ENCODE data around the gene SCAF8.

Gene SCAF8

DNA sequence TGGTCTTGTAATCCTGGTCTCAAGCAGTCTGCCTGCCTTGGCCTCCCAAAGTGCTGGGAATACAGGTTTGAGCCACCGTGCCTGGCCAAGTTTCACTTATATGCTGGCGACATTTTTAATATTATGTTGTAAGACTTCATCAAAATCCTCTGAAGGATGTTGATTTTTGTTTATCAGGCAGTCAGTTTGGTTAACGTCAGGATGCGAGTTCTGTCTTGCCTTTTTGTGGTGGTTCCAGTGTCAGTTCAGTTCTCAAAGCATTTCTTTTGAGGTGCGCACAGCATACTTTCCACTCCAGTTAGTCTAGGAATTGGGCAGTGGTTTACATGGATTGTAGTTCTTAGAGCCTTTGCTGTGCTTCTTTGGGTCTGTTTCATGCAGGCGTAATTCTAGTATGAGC, 24.9 kb downstream of the SCAF8 start:
- H3K14ac ChIP-seq (ENCODE audit: low read length) = no peak overlapping the region
- H2AFZ ChIP-seq (ENCODE audit: insufficient read depth, low read length, poor library complexity) = no peak overlapping the region
- peak overlapping the region; percentile 35 for H3K4ac ChIP-seq (ENCODE audit: low read depth, low read length)
- H3K36me3 ChIP-seq (ENCODE audit: control insufficient read depth in 1 of 2, insufficient read depth in 2 of 2, low read length in 2 of 2) = no peaks in the 10 kb centered on the region
- H3K18ac ChIP-seq (ENCODE audit: low read length) = no peak overlapping the region
- H3K9ac ChIP-seq (ENCODE audit: low read length) = no peak overlapping the region
- no peak overlapping the region for H3K4me2 ChIP-seq (ENCODE audit: low read length)
- H3K4me1 ChIP-seq (ENCODE audit: control insufficient read depth in 1 of 2, insufficient read depth in 2 of 2, low read length in 2 of 2) = peaks cover 2 to 4% of the 10 kb centered on the region in 2 experiments
- H4K91ac ChIP-seq (ENCODE audit: low read depth, low read length) = no peak overlapping the region
- DNase-seq = no peak
- H4K12ac ChIP-seq (ENCODE audit: low read depth, low read length) = no peak overlapping the region
- no peak overlapping the region for H2AK5ac ChIP-seq (ENCODE audit: low read length)
- H3K79me1 ChIP-seq (ENCODE audit: low read length) = no peaks in the 10 kb centered on the region
- no peak overlapping the region for H3K27ac ChIP-seq (ENCODE audit: low read depth, low read length)
- H2BK12ac ChIP-seq (ENCODE audit: low read length) = no peak overlapping the region
- no peak overlapping the region for H2BK120ac ChIP-seq (ENCODE audit: insufficient read depth, low read length, poor library complexity)
- H2BK5ac ChIP-seq (ENCODE audit: low read depth, low read length, poor library complexity) = no peak overlapping the region
- WGBS (ENCODE audit: extremely low coverage, insufficient coverage, insufficient read length) = no CpG with 5 or more reads among the region's 6 CpGs
- H3K27me3 ChIP-seq (ENCODE audit: insufficient read depth, low read length) = no peaks in the 10 kb centered on the region
- no peak overlapping the region for H4K8ac ChIP-seq (ENCODE audit: low read depth, low read length)
- H3K9me3 ChIP-seq (ENCODE audit: insufficient read depth, low read depth, low read length) = no peaks in the 10 kb centered on the region
- no peak overlapping the region for H3K23ac ChIP-seq (ENCODE audit: low read length)
- peaks cover 20% of the 10 kb centered on the region for H3K79me2 ChIP-seq (ENCODE audit: control insufficient read depth, insufficient read depth, low read length, poor library complexity)
- H3K4me3 ChIP-seq (ENCODE audit: low read depth, low read length) = no peak overlapping the region

DNA sequence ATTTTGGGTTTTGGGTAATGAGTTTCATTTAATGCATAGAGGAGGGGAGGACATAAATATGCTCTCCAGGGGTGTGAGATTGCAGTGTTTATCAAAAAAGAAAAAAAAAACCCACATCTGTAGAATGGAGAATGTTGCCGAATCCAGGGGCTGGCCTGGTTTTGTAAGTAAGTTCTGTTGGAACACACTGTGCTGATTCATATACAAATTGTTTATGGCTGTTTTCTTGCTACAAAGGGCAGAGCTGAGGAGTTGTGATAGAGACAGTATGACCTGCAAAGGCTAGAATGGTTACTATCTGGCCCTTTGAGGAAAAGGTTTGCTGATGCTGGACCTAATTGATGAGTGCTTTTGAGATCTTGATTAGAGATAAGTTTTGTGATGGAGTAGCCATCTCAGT, 30.4 kb downstream of the SCAF8 start:
- no peak overlapping the region for H4K8ac ChIP-seq (ENCODE audit: low read depth, low read length)
- no peaks in the 10 kb centered on the region for H3K36me3 ChIP-seq (ENCODE audit: control insufficient read depth in 1 of 2, insufficient read depth in 2 of 2, low read length in 2 of 2)
- no peak for DNase-seq
- H3K79me2 ChIP-seq (ENCODE audit: control insufficient read depth, insufficient read depth, low read length, poor library complexity) = peaks cover 17% of the 10 kb centered on the region
- no peak overlapping the region for H3K14ac ChIP-seq (ENCODE audit: low read length)
- H3K27me3 ChIP-seq (ENCODE audit: insufficient read depth, low read length) = no peaks in the 10 kb centered on the region
- no peak overlapping the region for H3K23ac ChIP-seq (ENCODE audit: low read length)
- no peak overlapping the region for H2AK5ac ChIP-seq (ENCODE audit: low read length)
- WGBS (ENCODE audit: extremely low coverage, insufficient coverage, insufficient read length) = no CpG with 5 or more reads among the region's 1 CpG
- H2BK120ac ChIP-seq (ENCODE audit: insufficient read depth, low read length, poor library complexity) = no peak overlapping the region
- H3K4me2 ChIP-seq (ENCODE audit: low read length) = no peak overlapping the region
- peak overlapping the region; percentile 64 for H3K4ac ChIP-seq (ENCODE audit: low read depth, low read length)
- no peak overlapping the region for H3K9ac ChIP-seq (ENCODE audit: low read length)
- no peak overlapping the region for H3K4me3 ChIP-seq (ENCODE audit: low read depth, low read length)
- no peaks in the 10 kb centered on the region for H3K4me1 ChIP-seq (ENCODE audit: control insufficient read depth in 1 of 2, insufficient read depth in 2 of 2, low read length in 2 of 2)
- H2BK12ac ChIP-seq (ENCODE audit: low read length) = no peak overlapping the region
- no peak overlapping the region for H4K91ac ChIP-seq (ENCODE audit: low read depth, low read length)
- H2AFZ ChIP-seq (ENCODE audit: insufficient read depth, low read length, poor library complexity) = no peak overlapping the region
- no peak overlapping the region for H2BK5ac ChIP-seq (ENCODE audit: low read depth, low read length, poor library complexity)
- no peak overlapping the region for H3K18ac ChIP-seq (ENCODE audit: low read length)
- H3K27ac ChIP-seq (ENCODE audit: low read depth, low read length) = no peak overlapping the region
- H4K12ac ChIP-seq (ENCODE audit: low read depth, low read length) = no peak overlapping the region
- H3K9me3 ChIP-seq (ENCODE audit: insufficient read depth, low read depth, low read length) = no peaks in the 10 kb centered on the region
- H3K79me1 ChIP-seq (ENCODE audit: low read length) = no peaks in the 10 kb centered on the region

DNA sequence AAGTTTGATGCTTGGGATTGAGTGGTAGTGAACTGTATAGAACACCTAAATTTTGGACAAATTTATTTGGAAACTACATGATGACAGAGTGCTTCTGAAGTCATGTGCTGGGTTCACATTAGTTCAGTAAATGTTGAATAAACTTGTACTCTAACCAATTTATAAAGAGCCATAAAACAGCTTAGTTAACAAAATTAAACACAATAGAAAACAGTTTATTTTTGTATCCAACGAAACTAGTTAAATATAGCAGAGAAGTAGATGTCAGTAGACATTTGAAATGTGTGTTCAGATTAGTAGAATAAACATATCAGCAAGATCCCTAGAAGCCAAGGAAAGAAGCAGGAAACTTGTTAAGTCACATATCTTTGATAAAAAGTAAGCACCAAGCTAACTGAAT, 32.1 kb downstream of the SCAF8 start:
- WGBS (ENCODE audit: extremely low coverage, insufficient coverage, insufficient read length) = no CpG with 5 or more reads among the region's 1 CpG
- Histone ChIP-seq H2BK5ac (ENCODE audit: low read depth, low read length, poor library complexity) (no peak overlapping the region), H4K8ac (ENCODE audit: low read depth, low read length) (no peak overlapping the region), H3K4ac (ENCODE audit: low read depth, low read length) (no peak overlapping the region), H2AFZ (ENCODE audit: insufficient read depth, low read length, poor library complexity) (no peak overlapping the region), H3K4me1 (ENCODE audit: control insufficient read depth in 1 of 2, insufficient read depth in 2 of 2, low read length in 2 of 2) (peaks cover 0 to 2% of the 10 kb centered on the region in 2 experiments), H3K79me2 (ENCODE audit: control insufficient read depth, insufficient read depth, low read length, poor library complexity) (peaks cover 17% of the 10 kb centered on the region), H3K14ac (ENCODE audit: low read length) (no peak overlapping the region), H4K12ac (ENCODE audit: low read depth, low read length) (no peak overlapping the region), H3K9me3 (ENCODE audit: insufficient read depth, low read depth, low read length) (no peaks in the 10 kb centered on the region), H3K79me1 (ENCODE audit: low read length) (no peaks in the 10 kb centered on the region), H3K9ac (ENCODE audit: low read length) (no peak overlapping the region), H3K36me3 (ENCODE audit: control insufficient read depth in 1 of 2, insufficient read depth in 2 of 2, low read length in 2 of 2) (no peaks in the 10 kb centered on the region), H3K4me2 (ENCODE audit: low read length) (no peak overlapping the region), H3K27me3 (ENCODE audit: insufficient read depth, low read length) (no peaks in the 10 kb centered on the region), H3K27ac (ENCODE audit: low read depth, low read length) (no peak overlapping the region), H2AK5ac (ENCODE audit: low read length) (no peak overlapping the region), H3K23ac (ENCODE audit: low read length) (no peak overlapping the region), H3K4me3 (ENCODE audit: low read depth, low read length) (no peak overlapping the region), H2BK12ac (ENCODE audit: low read length) (no peak overlapping the region), H3K18ac (ENCODE audit: low read length) (no peak overlapping the region), H2BK120ac (ENCODE audit: insufficient read depth, low read length, poor library complexity) (no peak overlapping the region), H4K91ac (ENCODE audit: low read depth, low read length) (no peak overlapping the region)
- no peak for DNase-seq

DNA sequence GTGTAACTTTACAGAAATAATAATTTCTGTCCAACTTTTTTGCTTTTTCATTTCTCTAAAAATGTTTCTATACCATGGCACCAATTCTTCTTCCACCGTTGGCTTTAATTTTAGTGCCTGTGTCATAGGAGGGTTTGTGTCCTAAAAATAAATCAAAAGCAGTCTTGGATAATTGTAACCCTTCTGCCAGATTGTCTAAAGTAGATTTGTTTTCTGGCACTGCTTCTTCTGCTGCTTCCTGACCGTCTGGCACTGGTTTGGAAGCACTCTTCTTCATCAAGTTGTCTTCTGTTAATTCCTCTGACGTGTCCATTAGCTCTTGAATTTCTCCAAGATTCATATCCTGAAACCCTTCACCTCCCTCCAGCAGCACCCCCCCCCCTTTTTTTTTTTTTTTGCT, 33.1 kb downstream of the SCAF8 start:
- Histone ChIP-seq H3K4me2 (ENCODE audit: low read length) (no peak overlapping the region), H2AFZ (ENCODE audit: insufficient read depth, low read length, poor library complexity) (no peak overlapping the region), H3K4me1 (ENCODE audit: control insufficient read depth in 1 of 2, insufficient read depth in 2 of 2, low read length in 2 of 2) (peaks cover 0 to 3% of the 10 kb centered on the region in 2 experiments), H4K12ac (ENCODE audit: low read depth, low read length) (no peak overlapping the region), H3K9me3 (ENCODE audit: insufficient read depth, low read depth, low read length) (no peaks in the 10 kb centered on the region), H3K4ac (ENCODE audit: low read depth, low read length) (peak overlapping the region; percentile 79), H3K36me3 (ENCODE audit: control insufficient read depth in 1 of 2, insufficient read depth in 2 of 2, low read length in 2 of 2) (no peaks in the 10 kb centered on the region), H3K27me3 (ENCODE audit: insufficient read depth, low read length) (no peaks in the 10 kb centered on the region), H3K79me2 (ENCODE audit: control insufficient read depth, insufficient read depth, low read length, poor library complexity) (peaks cover 12% of the 10 kb centered on the region), H3K9ac (ENCODE audit: low read length) (no peak overlapping the region), H3K79me1 (ENCODE audit: low read length) (no peaks in the 10 kb centered on the region), H2AK5ac (ENCODE audit: low read length) (no peak overlapping the region), H4K91ac (ENCODE audit: low read depth, low read length) (no peak overlapping the region), H2BK120ac (ENCODE audit: insufficient read depth, low read length, poor library complexity) (no peak overlapping the region), H2BK12ac (ENCODE audit: low read length) (no peak overlapping the region), H3K18ac (ENCODE audit: low read length) (no peak overlapping the region), H3K27ac (ENCODE audit: low read depth, low read length) (no peak overlapping the region), H4K8ac (ENCODE audit: low read depth, low read length) (no peak overlapping the region), H3K23ac (ENCODE audit: low read length) (no peak overlapping the region), H3K4me3 (ENCODE audit: low read depth, low read length) (no peak overlapping the region), H2BK5ac (ENCODE audit: low read depth, low read length, poor library complexity) (no peak overlapping the region), H3K14ac (ENCODE audit: low read length) (no peak overlapping the region)
- no peak for DNase-seq
- no CpG with 5 or more reads among the region's 3 CpGs for WGBS (ENCODE audit: extremely low coverage, insufficient coverage, insufficient read length)
